Mesenchymal stem cell (in vitro differentiated cells and primary cell): ENCODE measurements around the gene BTG1.

Experiments used
- DNase-seq: peaks from one replicate; pipeline ENCODE4 v3.0.0-alpha.2; 2013
- H2AFZ ChIP-seq: one replicate; pipeline ENCODE4 v1.6.1; 2013; ENCODE audit warnings: low read depth, mild to moderate bottlenecking, control low read depth, inconsistent platforms, low read length, moderate library complexity
- H2AK5ac ChIP-seq: 2 replicates; pipeline ENCODE4 v1.6.1; 2013; ENCODE audit warnings: low read length, moderate library complexity, mild to moderate bottlenecking, inconsistent platforms; ENCODE audit not compliant: severe bottlenecking
- H2BK120ac ChIP-seq: one replicate; pipeline ENCODE4 v1.6.1; 2013; ENCODE audit warnings: low read depth, mild to moderate bottlenecking, inconsistent platforms, low read length, moderate library complexity
- H2BK12ac ChIP-seq, 2 experiments: one replicate each; pipeline ENCODE4 v1.6.1; 2013; ENCODE audit warnings: inconsistent platforms in 2 of 2, low read length in 2 of 2, mild to moderate bottlenecking in 2 of 2, moderate library complexity in 2 of 2, control low read depth in 1 of 2
- H2BK15ac ChIP-seq: one replicate; pipeline ENCODE4 v1.6.1; 2013; ENCODE audit warnings: mild to moderate bottlenecking, low read depth, inconsistent platforms; ENCODE audit not compliant: poor library complexity, severe bottlenecking
- H2BK5ac ChIP-seq: 2 replicates; pipeline ENCODE4 v1.6.1; 2013; ENCODE audit warnings: low read depth, mild to moderate bottlenecking, low read length, control low read depth, inconsistent platforms; ENCODE audit not compliant: poor library complexity, severe bottlenecking
- H3K14ac ChIP-seq, 2 experiments: one replicate each; pipeline ENCODE4 v1.6.1; 2013; ENCODE audit warnings: inconsistent platforms in 2 of 2, low read length in 2 of 2, control low read depth in 1 of 2, mild to moderate bottlenecking in 1 of 2, moderate library complexity in 1 of 2
- H3K18ac ChIP-seq, 2 experiments: one replicate each; pipeline ENCODE4 v1.6.1; 2013; ENCODE audit warnings: inconsistent platforms in 2 of 2, low read length in 2 of 2, control low read depth in 1 of 2, low read depth in 1 of 2, mild to moderate bottlenecking in 1 of 2
- H3K23ac ChIP-seq, 2 experiments: one replicate each; pipeline ENCODE4 v1.6.1; 2013; ENCODE audit warnings: inconsistent platforms in 2 of 2, low read length in 2 of 2, mild to moderate bottlenecking in 2 of 2, moderate library complexity in 2 of 2, control low read depth in 1 of 2
- H3K27ac ChIP-seq: 2 replicates; pipeline ENCODE4 v1.5.1; 2013; ENCODE audit warnings: mild to moderate bottlenecking, moderate library complexity, low read length, control low read depth, inconsistent platforms; ENCODE audit not compliant: poor library complexity, severe bottlenecking
- H3K27me3 ChIP-seq, 2 experiments: 2 replicates each; pipeline versions ENCODE4 v1.6.1 to v1.7.0; 2013; ENCODE audit warnings: low read length in 2 of 2, mild to moderate bottlenecking in 2 of 2, moderate library complexity in 2 of 2, control low read depth in 1 of 2, inconsistent platforms in 1 of 2; ENCODE audit not compliant: control insufficient read depth in 1 of 2, insufficient read depth in 1 of 2
- H3K36me3 ChIP-seq, 2 experiments: 2 replicates each; pipeline versions ENCODE4 v1.6.1 to v1.7.0; 2013; ENCODE audit warnings: low read length in 2 of 2, control low read depth in 1 of 2, inconsistent platforms in 1 of 2, low read depth in 1 of 2, mild to moderate bottlenecking in 1 of 2; ENCODE audit not compliant: insufficient read depth in 2 of 2, control insufficient read depth in 1 of 2
- H3K4ac ChIP-seq, 2 experiments: one replicate each; pipeline ENCODE4 v1.6.1; 2013; ENCODE audit warnings: inconsistent platforms in 2 of 2, low read length in 2 of 2, mild to moderate bottlenecking in 2 of 2, moderate library complexity in 2 of 2, control low read depth in 1 of 2, low read depth in 1 of 2
- H3K4me1 ChIP-seq: 2 replicates; pipeline ENCODE4 v1.6.1; 2013; ENCODE audit warnings: low read depth, low read length, control low read depth; ENCODE audit not compliant: control insufficient read depth, insufficient read depth
- H3K4me2 ChIP-seq: 2 replicates; pipeline ENCODE4 v1.6.1; 2013; ENCODE audit warnings: low read length, mild to moderate bottlenecking, inconsistent platforms; ENCODE audit not compliant: poor library complexity, severe bottlenecking
- H3K4me3 ChIP-seq, 2 experiments: 2 replicates each; pipeline versions ENCODE4 v1.5.1 to v1.7.0; 2013; ENCODE audit warnings: low read length in 2 of 2, mild to moderate bottlenecking in 2 of 2, control low read depth in 1 of 2, low read depth in 1 of 2; ENCODE audit not compliant: insufficient read depth in 1 of 2
- H3K79me1 ChIP-seq: replicated peaks from 2 replicates; pipeline ENCODE4 v1.6.1; 2013; ENCODE audit warnings: mild to moderate bottlenecking, control low read depth, low read length, inconsistent platforms; ENCODE audit not compliant: poor library complexity, severe bottlenecking
- H3K9ac ChIP-seq: 2 replicates; pipeline ENCODE4 v1.7.0; 2013; ENCODE audit warnings: mild to moderate bottlenecking, low read length, moderate library complexity
- H3K9me3 ChIP-seq: 2 replicates; pipeline ENCODE4 v1.7.0; 2013; ENCODE audit warnings: mild to moderate bottlenecking, low read length; ENCODE audit not compliant: control insufficient read depth
- H4K8ac ChIP-seq: one replicate; pipeline ENCODE4 v1.6.1; 2013; ENCODE audit warnings: inconsistent platforms, mild to moderate bottlenecking, low read length, moderate library complexity
- H4K91ac ChIP-seq: one replicate; pipeline ENCODE4 v1.6.1; 2013; ENCODE audit warnings: mild to moderate bottlenecking, low read length, inconsistent platforms
- WGBS: methylation state at CpG from one replicate; pipeline ENCODE4 v1.1.7; 2013; ENCODE audit warnings: mixed read lengths; 5-methylcytosine and 5-hydroxymethylcytosine counted together

The BTG1 gene

GRCh38 chr12:92105676-92106075 is 40.0 kb downstream of the BTG1 start:
- H3K18ac ChIP-seq = no peak overlapping the region
- H2AFZ ChIP-seq = no peak overlapping the region
- H3K14ac ChIP-seq = no peak overlapping the region
- no peak overlapping the region for H2BK5ac ChIP-seq
- no peak overlapping the region for H3K23ac ChIP-seq
- no peaks in the 10 kb centered on the region for H3K79me1 ChIP-seq
- H4K8ac ChIP-seq = no peak overlapping the region
- no peak for DNase-seq
- no peak overlapping the region for H2AK5ac ChIP-seq
- no peak overlapping the region for H3K4me3 ChIP-seq
- no peak overlapping the region for H3K27ac ChIP-seq
- H3K36me3 ChIP-seq = no peaks in the 10 kb centered on the region
- no peaks in the 10 kb centered on the region for H3K9me3 ChIP-seq
- H4K91ac ChIP-seq = no peak overlapping the region
- no peak overlapping the region for H3K4ac ChIP-seq
- no peak overlapping the region for H2BK12ac ChIP-seq
- H3K4me1 ChIP-seq = no peaks in the 10 kb centered on the region
- H3K27me3 ChIP-seq = no peaks in the 10 kb centered on the region
- 93% methylated on average over 5 of the region's 5 CpGs for WGBS
- no peak overlapping the region for H3K9ac ChIP-seq
- no peak overlapping the region for H2BK120ac ChIP-seq
- H2BK15ac ChIP-seq = no peak overlapping the region
- no peak overlapping the region for H3K4me2 ChIP-seq

DNA sequence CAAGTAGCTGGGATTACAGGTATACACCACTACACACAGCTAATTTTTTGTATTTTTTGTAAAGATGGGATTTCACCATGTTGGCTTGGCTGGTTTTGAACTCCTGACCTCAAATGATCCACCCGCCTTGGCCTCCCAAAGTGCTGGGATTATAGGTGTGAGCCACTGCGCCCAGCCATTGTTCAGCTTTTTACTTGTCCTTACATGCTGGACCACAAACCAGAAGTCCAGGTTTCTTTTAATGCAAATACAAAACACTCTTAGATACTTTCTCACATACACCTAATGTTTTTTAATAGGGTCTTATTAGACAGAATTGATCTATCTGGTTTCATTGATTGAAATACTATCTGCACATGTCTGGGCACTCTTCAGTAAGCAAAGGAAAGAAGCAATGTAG is 40.5 kb downstream of the BTG1 start:
- Histone ChIP-seq H2BK120ac (no peak overlapping the region), H2AK5ac (no peak overlapping the region), H3K9ac (no peak overlapping the region), H2AFZ (no peak overlapping the region), H2BK5ac (no peak overlapping the region), H3K27me3 (no peaks in the 10 kb centered on the region), H2BK15ac (no peak overlapping the region), H3K79me1 (no peaks in the 10 kb centered on the region), H3K4ac (no peak overlapping the region), H3K9me3 (no peaks in the 10 kb centered on the region), H3K4me1 (no peaks in the 10 kb centered on the region), H4K8ac (no peak overlapping the region), H3K4me2 (no peak overlapping the region), H3K14ac (no peak overlapping the region), H3K18ac (no peak overlapping the region), H3K36me3 (no peaks in the 10 kb centered on the region), H4K91ac (no peak overlapping the region), H3K27ac (no peak overlapping the region), H2BK12ac (no peak overlapping the region), H3K4me3 (no peak overlapping the region), H3K23ac (no peak overlapping the region)
- no peak for DNase-seq
- WGBS = 96% methylated on average over 2 of the region's 2 CpGs

DNA sequence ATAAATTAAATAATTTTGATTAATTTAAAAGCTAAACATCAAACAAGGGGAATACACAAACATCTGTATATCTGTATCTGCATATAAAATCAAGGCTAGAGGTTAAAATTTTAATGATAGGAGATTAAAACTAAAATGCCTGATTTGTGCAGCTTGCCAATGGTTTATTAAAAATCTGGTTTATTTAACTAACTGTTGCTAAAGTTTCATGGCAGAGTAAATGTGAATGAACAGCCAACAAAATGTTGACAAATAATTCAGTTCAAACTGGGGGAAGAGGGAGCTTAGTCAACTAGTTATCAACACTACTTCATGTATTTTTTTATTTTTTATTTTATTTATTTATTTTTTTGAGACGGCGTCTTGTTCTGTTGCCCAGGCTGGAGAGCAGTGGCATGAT is 43.0 kb downstream of the BTG1 start:
- H3K4me1 ChIP-seq = peaks cover 1% of the 10 kb centered on the region
- no peaks in the 10 kb centered on the region for H3K36me3 ChIP-seq
- no peak overlapping the region for H3K18ac ChIP-seq
- DNase-seq = no peak
- no peak overlapping the region for H2BK5ac ChIP-seq
- no peaks in the 10 kb centered on the region for H3K27me3 ChIP-seq
- no peak overlapping the region for H3K14ac ChIP-seq
- 100% methylated on average over 2 of the region's 2 CpGs for WGBS
- H2AFZ ChIP-seq = no peak overlapping the region
- no peak overlapping the region for H4K8ac ChIP-seq
- no peak overlapping the region for H3K4me2 ChIP-seq
- H3K4ac ChIP-seq = no peak overlapping the region
- no peak overlapping the region for H2BK120ac ChIP-seq
- no peak overlapping the region for H2AK5ac ChIP-seq
- no peak overlapping the region for H3K23ac ChIP-seq
- no peak overlapping the region for H4K91ac ChIP-seq
- H3K9ac ChIP-seq = no peak overlapping the region
- H3K27ac ChIP-seq = no peak overlapping the region
- H2BK15ac ChIP-seq = no peak overlapping the region
- no peaks in the 10 kb centered on the region for H3K9me3 ChIP-seq
- H3K79me1 ChIP-seq = no peaks in the 10 kb centered on the region
- H3K4me3 ChIP-seq = no peak overlapping the region
- no peak overlapping the region for H2BK12ac ChIP-seq

DNA sequence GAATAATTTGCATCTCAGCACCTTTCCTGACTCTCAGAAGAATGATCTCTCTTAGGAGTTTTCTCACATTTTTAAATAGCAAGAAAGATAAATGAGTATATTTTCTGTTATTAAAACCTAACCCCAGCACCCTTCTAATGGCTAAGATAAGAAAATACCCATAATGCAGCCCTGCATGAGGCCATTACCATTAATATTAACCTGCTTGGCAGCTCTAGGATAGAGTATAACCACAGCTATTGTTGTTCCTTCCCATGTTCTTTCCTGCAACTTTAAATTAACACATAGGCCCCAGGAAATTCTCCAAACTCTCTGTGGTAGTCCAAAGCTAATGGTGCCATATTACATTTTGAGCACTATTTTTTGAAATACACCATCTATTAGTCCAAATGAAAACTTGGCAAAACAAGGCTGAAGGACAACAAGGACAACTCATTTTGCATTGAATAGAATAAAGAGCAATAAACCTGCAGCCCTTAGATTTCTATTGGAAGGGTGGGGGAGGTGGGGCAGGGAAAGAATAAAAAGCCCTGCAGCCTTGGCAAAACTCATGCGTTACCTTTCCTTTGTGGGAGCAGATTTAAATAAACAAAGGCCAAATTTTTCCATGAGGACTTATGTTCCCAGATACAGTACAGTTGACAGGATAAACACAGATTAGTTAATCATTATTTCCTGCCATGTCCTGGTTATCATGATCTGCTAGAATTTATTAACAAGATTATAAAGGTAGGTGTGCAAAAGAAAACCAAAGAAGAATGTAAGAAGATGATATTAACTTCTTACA is 46.9 kb downstream of the BTG1 start:
- Histone ChIP-seq H3K79me1 (no peaks in the 10 kb centered on the region), H3K14ac (no peak overlapping the region), H3K9me3 (no peaks in the 10 kb centered on the region), H2BK12ac (no peak overlapping the region), H3K4me3 (no peak overlapping the region), H3K27ac (no peak overlapping the region), H3K4me1 (peaks cover 4% of the 10 kb centered on the region), H2BK5ac (no peak overlapping the region), H3K4ac (no peak overlapping the region), H3K23ac (no peak overlapping the region), H2AFZ (no peak overlapping the region), H2AK5ac (no peak overlapping the region), H2BK120ac (no peak overlapping the region), H4K8ac (no peak overlapping the region), H3K9ac (no peak overlapping the region), H4K91ac (no peak overlapping the region), H3K18ac (no peak overlapping the region), H3K4me2 (no peak overlapping the region), H3K27me3 (no peaks in the 10 kb centered on the region), H2BK15ac (no peak overlapping the region), H3K36me3 (no peaks in the 10 kb centered on the region)
- DNase-seq = no peak
- 86% methylated on average over 1 of the region's 1 CpG for WGBS
